HepG2 (cell line): ENCODE measurements around the gene ATG13. TPM values are rescaled to one million over a fixed set of nuclear protein-coding genes. Genes with fewer than 3 reads are reported as not detected.

Experiments used
- CENPX ChIP-seq: sonication (generic); formaldehyde crosslinking; IDR thresholded peaks from 2 replicates; pipeline ENCODE4 v1.9.0; 2021; ENCODE audit warnings: mild to moderate bottlenecking, missing genetic modification reagents, moderate library complexity
- HDAC2 ChIP-seq: sonication (generic); formaldehyde crosslinking; IDR thresholded peaks from 2 replicates; pipeline ENCODE4 v1.4.0; 2020; ENCODE audit warnings: missing genetic modification reagents
- HNRNPUL1 ChIP-seq: fragments of 200-400 bp; formaldehyde crosslinking; IDR thresholded peaks from 2 replicates; pipeline ENCODE4 v1.6.1; 2017; ENCODE audit warnings: low read depth, mild to moderate bottlenecking, low read length, moderate library complexity
- KMT2B ChIP-seq: IDR thresholded peaks from 2 replicates; pipeline ENCODE4 v1.6.1; 2016; ENCODE audit warnings: missing genetic modification reagents, missing compliant biosample characterization
- REST ChIP-seq, 2 experiments: IDR thresholded peaks; 2 replicates each; pipeline ENCODE4 v1.6.1; 2011 to 2012; ENCODE audit warnings: low read length in 2 of 2, borderline replicate concordance in 1 of 2, low read depth in 1 of 2, mild to moderate bottlenecking in 1 of 2, moderate library complexity in 1 of 2
- ZBTB46 ChIP-seq: sonication (generic); formaldehyde crosslinking; IDR thresholded peaks from 2 replicates; pipeline ENCODE4 v1.4.0; 2020; ENCODE audit warnings: mild to moderate bottlenecking, missing genetic modification reagents, borderline replicate concordance
- ZNF367 ChIP-seq: sonication (generic); formaldehyde crosslinking; IDR thresholded peaks from 2 replicates; pipeline ENCODE4 v1.4.0; 2020; ENCODE audit warnings: missing genetic modification reagents, borderline replicate concordance
- ZNF564 ChIP-seq: sonication (generic); formaldehyde crosslinking; IDR thresholded peaks from 2 replicates; pipeline ENCODE4 v1.8.1; 2023; ENCODE audit warnings: mild to moderate bottlenecking, missing genetic modification reagents
- ZNF839 ChIP-seq: sonication (generic); formaldehyde crosslinking; IDR thresholded peaks from 2 replicates; pipeline ENCODE4 v1.4.0; 2020; ENCODE audit warnings: missing genetic modification reagents, mild to moderate bottlenecking, borderline replicate concordance
- polyA plus RNA-seq, 8 experiments: library from polyadenylated mRNA; depleted of rRNA in 3 of 8; stranded (reverse) in 7 of 8; unstranded in 1 of 8; fragments of >200 nt; fragmentation: Illumina TruSeq in 4 of 8; extraction: Trizol in 4 of 8; gene quantifications; 2 replicates each; pipeline versions ENCODE4 v1.2.1 to v1.2.3, GENCODE V29; 2011 to 2016; ENCODE audit warnings: low read depth in 4 of 8, missing spikeins in 1 of 8, mixed read lengths in 1 of 8; ENCODE audit not compliant: insufficient read depth in 1 of 8
- total RNA-seq, 5 experiments: library from RNA; depleted of rRNA; stranded (reverse); fragments of >200 nt; fragmentation: Illumina TruSeq; extraction: Trizol; gene quantifications; 2 replicates each; pipeline ENCODE4 v1.2.3, GENCODE V29; 2016; ENCODE audit warnings: low read depth in 1 of 5
- TF ChIP-seq, protein P1 (sequence below): sonication (generic); formaldehyde crosslinking; IDR thresholded peaks from 2 replicates; pipeline ENCODE4 v1.9.0; 2021; ENCODE audit warnings: missing genetic modification reagents, mild to moderate bottlenecking, borderline replicate concordance
- TF ChIP-seq, protein P2 (sequence below): sonication (generic); formaldehyde crosslinking; IDR thresholded peaks from 2 replicates; pipeline ENCODE4 v1.5.0; 2020; ENCODE audit warnings: mild to moderate bottlenecking, missing genetic modification reagents

The ATG13 gene
- total and polyA plus RNA-seq, 2 of the 13 experiments (the other 11 are each of a cell fraction or from before 2014, with no cell fraction given): 55.0 to 77.3 TPM

DNA sequence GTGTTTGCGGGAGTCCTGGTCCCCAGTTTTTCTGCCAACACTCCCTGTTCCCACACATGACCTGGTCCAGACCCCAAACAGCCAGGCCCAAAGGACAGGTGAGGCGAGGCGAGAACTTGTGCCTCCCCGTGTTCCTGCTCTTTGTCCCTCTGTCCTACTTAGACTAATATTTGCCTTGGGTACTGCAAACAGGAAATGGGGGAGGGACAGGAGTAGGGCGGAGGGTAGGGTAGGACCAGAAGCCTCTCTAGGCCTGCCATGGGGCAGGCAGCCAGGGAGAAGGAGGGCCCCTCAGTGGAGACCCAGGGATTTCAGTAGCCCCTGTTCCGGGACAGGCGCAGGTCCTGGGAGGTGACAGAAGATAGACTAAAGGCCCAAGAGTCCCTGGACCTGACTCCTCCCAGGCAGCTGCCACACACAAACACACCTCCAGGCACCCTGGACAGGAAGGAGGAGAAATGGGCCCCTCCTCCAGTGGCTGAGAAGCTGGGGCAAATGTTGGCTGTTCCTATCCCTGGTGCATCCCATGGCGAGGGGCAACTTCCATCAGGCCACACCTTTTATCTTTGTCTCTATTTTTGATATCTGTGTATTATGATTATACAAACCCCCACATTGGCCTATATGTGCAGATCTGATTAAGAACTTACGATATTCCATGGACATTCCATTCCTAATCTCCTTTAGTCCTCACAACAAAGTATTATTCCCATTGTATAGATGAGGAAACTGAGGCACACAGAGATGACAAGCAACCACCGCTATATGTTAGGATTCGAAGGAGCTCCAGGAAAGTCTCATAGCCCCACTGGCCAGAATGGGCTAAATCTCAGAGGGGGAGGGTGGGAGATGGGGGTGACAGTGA lies 101.0 kb downstream of the ATG13 start (continued):
- 0 out of 4 replicates have a peak, but pooled peaks of 1 of the 2 experiments have one; percentile 53 for TF ChIP-seq REST (IDR thresholded peaks at IDR 0.05; ENCODE audit: borderline replicate concordance in 1 of 2, low read depth in 1 of 2, low read length in 2 of 2)
- TF ChIP-seq, protein P1, sequence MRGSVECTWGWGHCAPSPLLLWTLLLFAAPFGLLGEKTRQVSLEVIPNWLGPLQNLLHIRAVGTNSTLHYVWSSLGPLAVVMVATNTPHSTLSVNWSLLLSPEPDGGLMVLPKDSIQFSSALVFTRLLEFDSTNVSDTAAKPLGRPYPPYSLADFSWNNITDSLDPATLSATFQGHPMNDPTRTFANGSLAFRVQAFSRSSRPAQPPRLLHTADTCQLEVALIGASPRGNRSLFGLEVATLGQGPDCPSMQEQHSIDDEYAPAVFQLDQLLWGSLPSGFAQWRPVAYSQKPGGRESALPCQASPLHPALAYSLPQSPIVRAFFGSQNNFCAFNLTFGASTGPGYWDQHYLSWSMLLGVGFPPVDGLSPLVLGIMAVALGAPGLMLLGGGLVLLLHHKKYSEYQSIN (CRISPR knock-in tag): no peak
- TF ChIP-seq KMT2B: no peak; the same call in 1 of the 2 replicates
- no peak for TF ChIP-seq HNRNPUL1
- peak; percentile 89 for TF ChIP-seq HDAC2 (CRISPR knock-in tag)
- no peak for TF ChIP-seq ZNF839
- peak; percentile 72; the same call in 1 of the 2 replicates for TF ChIP-seq ZNF564 (CRISPR knock-in tag)
- TF ChIP-seq, protein P2, sequence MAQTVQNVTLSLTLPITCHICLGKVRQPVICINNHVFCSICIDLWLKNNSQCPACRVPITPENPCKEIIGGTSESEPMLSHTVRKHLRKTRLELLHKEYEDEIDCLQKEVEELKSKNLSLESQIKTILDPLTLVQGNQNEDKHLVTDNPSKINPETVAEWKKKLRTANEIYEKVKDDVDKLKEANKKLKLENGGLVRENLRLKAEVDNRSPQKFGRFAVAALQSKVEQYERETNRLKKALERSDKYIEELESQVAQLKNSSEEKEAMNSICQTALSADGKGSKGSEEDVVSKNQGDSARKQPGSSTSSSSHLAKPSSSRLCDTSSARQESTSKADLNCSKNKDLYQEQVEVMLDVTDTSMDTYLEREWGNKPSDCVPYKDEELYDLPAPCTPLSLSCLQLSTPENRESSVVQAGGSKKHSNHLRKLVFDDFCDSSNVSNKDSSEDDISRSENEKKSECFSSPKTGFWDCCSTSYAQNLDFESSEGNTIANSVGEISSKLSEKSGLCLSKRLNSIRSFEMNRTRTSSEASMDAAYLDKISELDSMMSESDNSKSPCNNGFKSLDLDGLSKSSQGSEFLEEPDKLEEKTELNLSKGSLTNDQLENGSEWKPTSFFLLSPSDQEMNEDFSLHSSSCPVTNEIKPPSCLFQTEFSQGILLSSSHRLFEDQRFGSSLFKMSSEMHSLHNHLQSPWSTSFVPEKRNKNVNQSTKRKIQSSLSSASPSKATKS (CRISPR knock-in tag): peak; percentile 89
- no peak for TF ChIP-seq ZNF367 (CRISPR knock-in tag)
- no peak for TF ChIP-seq ZBTB46
- TF ChIP-seq CENPX (CRISPR knock-in tag): no peak
